Testis (tissue), 3 donors: ENCODE results near the gene ERC2. TPM values are rescaled to one million over a fixed set of nuclear protein-coding genes. Genes with fewer than 3 reads are reported as not detected.

Source experiments
- DNase-seq: peaks from one replicate; pipeline ENCODE4 v3.0.0-alpha.2; 2019
- H3K27ac ChIP-seq, 2 donors: fragments of 200-600 bp; sonication (generic); one replicate each; pipeline ENCODE4 v1.5.1; 2019
- H3K27me3 ChIP-seq: fragments of 200-600 bp; sonication (generic); one replicate; pipeline ENCODE4 v1.5.1; 2019
- H3K36me3 ChIP-seq: fragments of 200-600 bp; sonication (generic); one replicate; pipeline ENCODE4 v1.5.1; 2017; ENCODE audit warnings: low read depth; ENCODE audit errors: missing control alignments
- H3K4me1 ChIP-seq: fragments of 200-600 bp; sonication (generic); one replicate; pipeline ENCODE4 v1.5.1; 2019
- H3K4me3 ChIP-seq, 2 donors: fragments of 200-600 bp; sonication (generic); one replicate each; pipeline ENCODE4 v1.5.1; 2017 to 2019
- H3K9me3 ChIP-seq: fragments of 200-600 bp; sonication (generic); one replicate; pipeline ENCODE4 v1.5.1; 2017
- CTCF ChIP-seq, 3 experiments: fragments of 450-650 bp in 2 of 3; fragments of 200-600 bp in 1 of 3; sonication (generic) in 1 of 3; IDR thresholded peaks; one replicate each; pipeline ENCODE4 v1.5.1; 2016 to 2019; ENCODE audit warnings: antibody characterized with exemption in 3 of 3, mild to moderate bottlenecking in 2 of 3, moderate library complexity in 1 of 3
- POLR2A ChIP-seq: fragments of 450-650 bp; IDR thresholded peaks from one replicate; pipeline ENCODE4 v1.6.1; 2017; ENCODE audit warnings: antibody characterized with exemption, mild to moderate bottlenecking, moderate library complexity
- WGBS, 2 donors: methylation state at CpG; one replicate each; pipeline ENCODE4 v1.1.5; 2018; 5-methylcytosine and 5-hydroxymethylcytosine counted together
- intact Hi-C: fragments of 100-400 bp; cut with DNase I; formaldehyde crosslinking; loops from one replicate; pipeline ENCODE4 v1.15.1; 2023; ENCODE audit warnings: low total_unique reads
- polyA plus RNA-seq: library from polyadenylated mRNA; stranded (reverse); fragments of 350-450 nt; fragmentation: Illumina TruSeq; extraction: RNeasy Lipid Tissue Mini Kit (QIAGEN cat#74804); gene quantifications from one replicate; pipeline ENCODE4 v1.2.3, GENCODE V29; 2014; ENCODE audit warnings: low read depth, low replicate concordance; ENCODE audit not compliant: insufficient read depth
- total RNA-seq, 2 donors: library from RNA; depleted of rRNA; stranded (reverse); fragments of >200 nt; gene quantifications; one replicate each; pipeline ENCODE4 v1.2.3, GENCODE V29; 2016

The ERC2 gene
- total and polyA plus RNA-seq, 3 donors from 2014 or later, result 1.9 to 6.1 (median 5.9) TPM

- Histone ChIP-seq H3K36me3 (no peaks in the 10 kb centered on the region), H3K4me3 (no peak overlapping the region), H3K4me1 (no peaks in the 10 kb centered on the region), H3K27ac (no peak overlapping the region), H3K27me3 (no peaks in the 10 kb centered on the region), H3K9me3 (no peaks in the 10 kb centered on the region)
- DNase-seq, result no peak
- intact Hi-C loops, result no loop called here
- TF ChIP-seq POLR2A (no peak), CTCF (IDR thresholded peaks at IDR 0.05) (no peak)
- 56 to 77% methylated on average over 3 of the region's 3 CpGs for WGBS, 2 donors
Observed at GRCh38 chr3:55903680-55904079, 564.6 kb downstream of the ERC2 start.

GRCh38 chr3:55902221-55902900, 565.9 kb downstream of the ERC2 start:
- DNase-seq, result no peak
- intact Hi-C loops, result no loop called here
- no peak overlapping the region for H3K27ac ChIP-seq
- no peaks in the 10 kb centered on the region for H3K27me3 ChIP-seq
- TF ChIP-seq CTCF (IDR thresholded peaks at IDR 0.05), result no peak
- TF ChIP-seq POLR2A, result no peak
- WGBS, 2 donors, result 44 to 53% methylated on average over 14 of the region's 14 CpGs
- no peaks in the 10 kb centered on the region for H3K36me3 ChIP-seq
- no peaks in the 10 kb centered on the region for H3K4me1 ChIP-seq
- no peak overlapping the region for H3K4me3 ChIP-seq
- H3K9me3 ChIP-seq, result no peaks in the 10 kb centered on the region

GRCh38 chr3:55899887-55900286, 568.4 kb downstream of the ERC2 start:
- TF ChIP-seq CTCF (IDR thresholded peaks at IDR 0.05), result no peak
- TF ChIP-seq POLR2A, result no peak
- no peak for DNase-seq
- no peak overlapping the region for H3K4me3 ChIP-seq
- no peaks in the 10 kb centered on the region for H3K4me1 ChIP-seq
- WGBS, 2 donors, result 89 to 93% methylated on average over 3 of the region's 3 CpGs
- no peak overlapping the region for H3K27ac ChIP-seq
- no peaks in the 10 kb centered on the region for H3K36me3 ChIP-seq
- no peaks in the 10 kb centered on the region for H3K27me3 ChIP-seq
- no peaks in the 10 kb centered on the region for H3K9me3 ChIP-seq
- intact Hi-C loops, result no loop called here

GRCh38 chr3:55897573-55898224, 570.6 kb downstream of the ERC2 start:
- no peak for DNase-seq
- H3K9me3 ChIP-seq, result no peaks in the 10 kb centered on the region
- no peak for TF ChIP-seq CTCF (IDR thresholded peaks at IDR 0.05)
- TF ChIP-seq POLR2A, result no peak

More at GRCh38 chr3:55897573-55898224, 570.6 kb downstream of the ERC2 start:
- Histone ChIP-seq H3K4me1 (no peaks in the 10 kb centered on the region), H3K4me3 (no peak overlapping the region), H3K27me3 (no peaks in the 10 kb centered on the region), H3K36me3 (no peaks in the 10 kb centered on the region), H3K27ac (no peak overlapping the region)
- 58 to 78% methylated on average over 4 of the region's 4 CpGs for WGBS, 2 donors
- intact Hi-C loops, result no loop called here
